Stimulated activated CD4-positive, alpha-beta T cell treated with anti-CD3 and anti-CD28 coated beads, Interleukin-12 subunit alpha, Interleukin-12 subunit beta, amount 100 ng/mL, for 24 hours (primary cell): ENCODE data around the gene UCKL1.
"Not testable (repeated sequence)": the region's sequence is repeated elsewhere in the genome, so short reads cannot be mapped to it uniquely, and the experiment has no call there.

ENCODE experiments used
- DNase-seq, 2 experiments: peaks; one replicate each; pipeline ENCODE4 v3.0.0-alpha.2; 2020; ENCODE audit warnings: low read depth in 2 of 2

Gene UCKL1

DNA sequence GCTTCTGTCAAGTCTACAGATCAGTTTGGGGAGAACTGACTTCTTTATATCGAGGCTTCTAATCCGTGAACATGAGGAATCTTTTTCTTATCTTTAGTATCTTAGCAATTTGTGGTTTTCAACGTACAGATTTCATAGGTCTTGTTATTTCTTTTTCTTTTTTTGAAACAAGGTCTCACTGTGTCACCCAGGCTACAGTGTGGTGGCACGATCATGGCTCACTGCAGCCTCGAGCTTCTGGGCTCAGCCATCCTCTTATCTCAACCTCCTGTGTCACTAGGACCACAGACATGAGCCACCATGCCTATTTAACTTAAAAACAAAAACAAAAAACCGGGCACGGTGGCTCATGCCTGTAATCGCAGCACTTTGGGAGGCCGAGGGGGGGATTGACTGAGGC lies 32.0 kb downstream of the UCKL1 start:
- DNase-seq: no peak

DNA sequence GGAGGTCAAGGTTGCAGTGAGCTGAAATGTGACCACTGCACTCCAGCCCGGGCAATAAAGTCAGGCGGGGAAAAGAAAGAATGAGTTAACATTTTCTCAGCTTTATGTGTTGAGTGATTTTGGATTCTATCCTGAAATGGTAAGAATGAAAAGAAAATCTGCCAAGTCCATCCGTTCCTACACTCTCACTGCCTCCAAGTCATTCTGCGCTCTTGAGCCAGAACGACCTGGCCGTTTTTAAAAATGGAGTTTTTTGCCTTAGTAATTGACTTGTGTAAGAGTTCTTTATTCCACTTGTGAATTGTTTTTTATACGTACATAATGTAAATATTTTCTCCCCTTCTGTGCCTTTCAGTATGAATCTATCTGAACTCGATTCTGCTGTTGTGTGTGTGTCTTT lies 32.6 kb downstream of the UCKL1 start:
- no peak for DNase-seq

DNA sequence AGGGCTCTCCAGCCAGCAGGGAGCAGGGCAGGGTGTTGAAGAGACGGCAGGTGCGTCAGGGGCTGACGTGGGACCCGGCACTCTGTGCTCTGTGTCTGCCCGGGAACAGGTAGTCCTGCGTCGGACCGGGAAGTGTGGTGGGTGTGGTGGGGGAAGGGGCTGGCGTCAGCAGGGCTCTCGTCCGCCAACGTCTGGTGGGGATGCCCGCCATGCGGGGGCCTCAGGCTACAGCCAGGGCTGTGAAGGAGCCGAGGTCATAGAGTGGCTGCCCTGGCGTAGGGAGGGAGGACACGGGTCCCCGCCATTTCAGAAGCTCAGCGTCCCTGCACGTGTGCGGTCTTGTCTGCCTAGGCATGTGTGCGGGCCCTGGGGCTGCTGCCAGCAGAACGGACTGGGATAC lies 36.0 kb downstream of the UCKL1 start:
- no peak for DNase-seq

DNA sequence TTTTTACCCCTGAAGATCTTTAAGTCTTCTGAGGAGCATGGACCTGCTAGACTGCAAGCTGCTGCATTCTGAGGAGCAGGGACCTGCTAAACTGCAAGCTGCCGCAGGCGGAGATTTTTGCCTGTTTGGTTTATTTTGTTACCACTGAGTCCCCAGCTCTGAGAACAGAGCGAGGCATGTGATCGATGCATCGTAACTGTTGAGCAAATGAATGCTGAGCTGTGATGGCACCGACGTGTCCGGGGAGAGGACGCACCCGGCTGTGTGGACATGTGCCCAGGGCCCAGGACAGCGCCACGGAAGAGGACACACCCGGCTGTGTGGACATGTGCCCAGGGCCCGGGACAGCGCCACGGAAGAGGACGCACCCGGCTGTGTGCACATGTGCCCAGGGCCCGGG lies 37.1 kb downstream of the UCKL1 start:
- no peak for DNase-seq

DNA sequence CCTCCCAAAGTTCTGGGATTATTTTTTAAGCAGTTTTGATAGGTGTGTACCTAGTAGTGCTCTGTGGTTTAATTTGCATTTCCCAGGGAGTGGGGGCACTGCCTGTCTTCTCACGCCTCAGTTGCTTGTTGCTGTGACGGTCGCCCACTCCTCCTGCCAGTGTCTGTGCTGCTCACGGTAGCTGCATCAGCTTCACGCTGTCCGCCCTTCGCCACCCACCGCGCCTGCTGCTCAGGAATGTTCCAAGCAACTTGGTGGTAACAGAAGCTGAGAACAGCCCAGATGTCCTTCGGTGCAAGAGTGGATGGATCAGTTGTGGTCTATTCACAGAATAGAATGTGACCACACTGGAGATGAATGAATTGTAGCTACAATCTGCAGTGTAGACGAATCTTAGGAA lies 38.4 kb downstream of the UCKL1 start:
- no peak for DNase-seq

DNA sequence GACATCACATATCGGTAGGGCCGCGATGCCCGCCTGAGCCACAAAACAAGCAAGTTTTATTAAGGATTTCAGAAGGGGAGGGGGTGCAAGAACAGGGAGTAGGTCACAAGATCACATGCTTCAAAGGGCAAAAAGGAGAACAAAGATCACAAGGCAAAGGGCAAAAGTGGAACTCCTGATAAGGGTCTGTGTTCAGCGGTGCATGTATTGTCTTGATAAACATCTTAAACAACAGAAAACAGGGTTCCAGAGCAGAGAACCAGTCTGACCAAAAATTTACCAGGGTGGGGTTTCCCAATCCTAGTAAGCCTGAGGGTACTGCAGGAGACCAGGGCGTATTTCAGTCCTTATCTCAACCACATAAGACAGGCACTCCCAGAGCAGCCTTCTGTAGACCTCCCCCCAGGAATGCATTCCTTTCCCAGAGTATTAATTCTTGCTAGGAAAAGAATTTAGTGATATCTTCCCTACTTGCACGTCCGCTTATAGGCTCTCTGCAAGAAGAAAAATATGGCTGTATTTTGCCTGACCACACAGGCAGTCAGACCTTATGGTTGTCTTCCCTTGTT lies 39.8 kb downstream of the UCKL1 start:
- not testable (repeated sequence) for DNase-seq

DNA sequence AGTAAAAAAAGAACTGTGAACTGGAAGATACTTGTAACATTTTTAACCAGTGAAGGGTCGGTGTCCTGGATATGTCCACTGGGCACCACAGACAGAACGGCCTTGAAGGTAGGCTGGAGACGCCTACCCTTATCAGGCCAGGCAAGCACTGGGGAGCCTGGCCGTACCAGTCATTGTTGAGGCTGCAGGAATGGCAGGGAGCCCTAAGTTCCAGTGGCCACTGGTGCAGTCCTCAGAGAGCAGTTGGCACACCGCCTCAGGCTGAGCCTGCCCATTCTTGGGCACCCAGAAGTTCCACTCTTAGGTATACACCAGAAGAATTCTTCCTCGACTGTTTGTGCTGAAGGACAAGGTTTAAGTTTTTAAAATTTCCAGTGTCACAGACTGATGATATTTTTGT lies 40.7 kb downstream of the UCKL1 start:
- DNase-seq: no peak

DNA sequence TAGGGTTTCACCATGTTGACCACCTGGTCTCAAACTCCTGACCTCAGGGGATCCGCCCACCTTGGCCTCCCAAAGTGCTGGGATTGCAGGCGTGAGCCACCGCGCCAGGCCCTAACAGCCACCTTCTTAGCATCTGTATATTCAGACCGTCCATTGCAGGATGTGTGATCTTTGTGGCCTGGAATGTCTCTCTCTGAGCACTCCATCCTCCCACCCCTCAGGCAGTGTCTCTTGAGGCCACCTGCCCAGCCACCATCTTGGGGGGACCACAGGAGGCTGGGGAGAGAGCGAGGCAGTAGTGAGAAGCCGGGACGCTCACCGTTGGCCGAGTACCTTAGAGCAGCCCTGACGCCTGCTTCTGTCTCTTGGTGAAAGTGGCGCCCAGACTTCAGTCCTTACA lies 42.4 kb downstream of the UCKL1 start:
- DNase-seq: no peak

DNA sequence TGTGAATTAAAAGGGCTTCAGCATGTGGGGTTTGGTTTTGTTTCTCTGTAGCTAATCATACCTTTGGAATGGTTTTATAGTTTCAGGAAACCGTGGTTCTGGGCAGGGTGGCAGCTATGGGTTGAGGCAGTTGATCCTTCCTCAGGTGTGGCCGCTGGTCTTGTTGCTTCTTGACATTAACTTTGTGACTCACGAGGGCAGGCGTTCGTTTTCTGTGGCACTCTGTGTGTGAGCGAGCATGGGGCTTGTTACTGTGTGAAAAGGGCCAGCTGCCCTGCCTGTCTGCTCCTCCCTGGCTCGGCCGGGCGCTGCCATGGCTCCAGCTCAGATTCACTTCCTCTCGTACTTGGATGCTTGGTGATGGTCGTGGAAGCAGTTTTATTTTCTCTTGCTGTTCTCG lies 45.0 kb downstream of the UCKL1 start:
- no peak for DNase-seq

DNA sequence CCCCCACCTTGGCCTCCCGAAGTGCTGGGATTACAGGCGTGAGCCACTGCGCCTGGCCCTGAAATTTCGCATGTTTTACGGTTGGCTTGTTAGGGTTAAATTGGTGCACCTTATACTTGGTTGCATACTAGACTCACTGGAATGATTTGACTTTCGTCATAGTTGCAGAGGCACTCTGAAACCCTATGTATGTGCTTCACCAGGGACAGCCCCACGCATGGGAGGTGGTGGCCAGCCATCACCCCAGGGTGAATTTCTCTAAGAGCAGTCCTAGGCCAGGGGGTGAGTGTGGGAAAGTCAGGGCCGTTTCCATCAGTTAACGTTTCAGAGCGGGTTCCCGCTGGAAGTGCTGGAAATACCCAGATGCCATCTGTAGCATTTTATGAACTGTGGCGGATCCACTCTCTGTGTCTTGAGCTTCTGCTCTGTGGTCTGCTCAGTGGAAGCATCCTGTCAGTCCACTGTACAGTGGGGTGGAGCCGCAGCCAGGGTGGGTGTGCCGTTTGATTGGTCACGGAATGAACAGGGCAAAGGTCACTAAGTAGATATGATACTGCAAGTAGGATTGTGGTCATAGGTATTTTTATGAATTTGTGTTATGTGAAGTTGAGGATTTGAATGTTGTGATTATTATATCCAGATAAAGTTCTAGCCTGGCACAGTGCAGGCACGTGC lies 48.1 kb downstream of the UCKL1 start:
- DNase-seq: no peak

DNA sequence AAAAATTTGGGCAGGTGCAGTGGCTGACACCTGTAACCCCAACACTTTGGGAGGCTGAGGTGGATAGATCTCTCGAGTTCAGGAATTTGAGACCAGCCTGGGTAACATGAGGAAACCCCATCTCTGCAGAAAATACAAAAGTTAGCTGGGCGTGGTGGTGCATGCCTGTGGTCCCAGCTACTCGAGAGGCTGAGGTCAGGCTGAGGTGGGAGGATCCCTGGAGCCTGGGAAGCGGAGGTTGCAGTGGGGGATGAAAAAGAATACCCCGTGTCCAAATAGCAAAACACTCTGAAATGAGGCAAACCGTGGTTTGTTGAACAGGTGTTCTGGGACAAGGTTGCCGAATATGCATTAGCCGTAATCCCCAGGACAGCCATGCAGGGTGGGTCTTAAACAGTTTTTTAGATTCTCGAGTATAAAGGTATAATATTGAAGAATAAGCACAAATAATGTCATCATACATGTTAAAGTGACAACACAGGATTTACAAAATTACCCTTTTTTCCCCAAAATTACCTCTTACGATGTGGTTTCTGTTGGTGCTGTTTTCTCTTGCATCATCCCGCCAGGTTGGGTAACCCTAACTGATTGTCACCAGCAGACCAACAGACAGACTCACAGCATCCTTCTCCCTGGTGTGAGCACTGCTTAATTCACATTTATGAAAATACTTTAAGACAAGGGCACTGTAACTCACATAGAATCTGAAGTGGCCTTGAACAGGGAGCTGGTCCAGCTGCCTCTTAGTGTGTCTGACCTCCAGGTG lies 52.2 kb downstream of the UCKL1 start:
- DNase-seq: no peak

DNA sequence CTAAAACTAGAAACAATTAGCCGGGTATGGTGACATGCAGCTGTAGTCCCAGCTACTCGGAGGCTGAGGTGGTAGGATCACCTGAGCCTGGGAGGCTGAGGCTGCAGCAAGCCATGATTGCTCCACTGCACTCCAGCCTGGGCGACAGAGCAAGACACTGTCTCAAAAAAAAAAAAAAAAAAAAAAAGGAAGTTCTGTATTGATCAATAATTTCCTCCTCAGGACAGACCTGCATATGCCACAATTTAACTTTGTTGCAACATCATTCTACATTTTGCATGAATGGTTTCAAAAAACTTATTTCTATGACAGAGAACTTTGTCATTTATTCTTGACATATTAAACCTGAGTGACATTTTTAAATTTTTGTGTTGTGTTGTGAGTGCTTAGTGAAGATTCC lies 55.8 kb downstream of the UCKL1 start:
- no peak for DNase-seq

DNA sequence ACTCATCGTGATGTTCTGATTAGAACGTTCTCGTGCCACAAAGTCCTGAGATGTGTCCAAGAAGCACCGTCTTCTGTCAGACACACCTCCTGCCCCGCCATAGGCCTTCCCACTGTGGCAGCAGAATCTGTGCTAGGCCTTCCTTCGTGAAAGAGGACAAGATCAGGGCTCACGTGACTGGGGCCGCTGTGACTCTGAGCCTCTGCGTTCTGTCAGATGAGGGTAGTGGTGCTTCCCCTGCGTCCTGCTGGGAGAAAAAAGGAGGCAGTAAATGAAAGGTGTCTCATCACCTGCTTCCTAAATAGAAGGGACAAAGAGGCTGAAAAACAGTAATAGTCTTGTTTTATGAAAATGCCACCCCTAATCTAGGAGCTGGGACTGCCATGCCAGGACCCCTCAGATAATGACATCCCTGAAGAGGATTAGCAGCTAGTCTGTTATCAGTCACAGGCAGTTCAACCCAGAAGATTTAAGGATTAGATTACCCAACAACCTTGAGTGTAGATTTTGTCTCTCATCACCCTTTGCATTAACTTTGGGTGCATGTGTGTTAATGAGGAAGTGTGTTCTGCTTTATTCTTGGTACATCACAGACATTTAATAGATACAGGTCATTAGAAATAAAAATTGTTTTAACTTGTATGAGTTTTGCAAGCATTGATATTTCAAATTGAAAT lies 57.2 kb downstream of the UCKL1 start:
- no peak for DNase-seq

DNA sequence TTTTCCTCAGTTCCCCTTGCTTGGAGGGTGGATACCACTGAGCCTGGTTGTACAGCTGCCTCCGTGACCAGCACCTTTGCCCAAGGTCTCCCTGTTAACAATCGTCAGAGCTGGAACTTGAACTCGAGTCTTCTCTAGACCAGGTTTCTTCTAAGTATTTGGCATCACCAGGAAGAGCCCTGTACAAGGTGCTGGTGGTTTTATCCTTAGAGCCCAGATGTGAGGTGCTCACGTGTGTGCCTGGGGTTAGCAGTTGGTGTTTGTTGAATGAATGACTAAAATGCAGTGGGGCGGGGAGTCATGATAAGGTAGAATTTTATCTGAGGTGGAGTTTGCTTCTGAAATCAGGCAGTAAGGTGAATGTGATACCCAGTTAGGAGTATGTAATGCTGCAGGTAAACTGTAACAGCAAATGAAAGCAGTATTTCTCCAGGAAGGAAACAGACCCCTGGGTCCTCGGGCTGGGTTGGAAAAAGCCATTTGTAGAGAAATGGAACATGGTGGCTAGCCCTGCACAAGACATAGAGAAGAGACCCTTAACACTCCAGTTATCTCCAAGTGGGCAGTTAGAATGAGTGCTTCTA lies 58.1 kb downstream of the UCKL1 start:
- DNase-seq: no peak

DNA sequence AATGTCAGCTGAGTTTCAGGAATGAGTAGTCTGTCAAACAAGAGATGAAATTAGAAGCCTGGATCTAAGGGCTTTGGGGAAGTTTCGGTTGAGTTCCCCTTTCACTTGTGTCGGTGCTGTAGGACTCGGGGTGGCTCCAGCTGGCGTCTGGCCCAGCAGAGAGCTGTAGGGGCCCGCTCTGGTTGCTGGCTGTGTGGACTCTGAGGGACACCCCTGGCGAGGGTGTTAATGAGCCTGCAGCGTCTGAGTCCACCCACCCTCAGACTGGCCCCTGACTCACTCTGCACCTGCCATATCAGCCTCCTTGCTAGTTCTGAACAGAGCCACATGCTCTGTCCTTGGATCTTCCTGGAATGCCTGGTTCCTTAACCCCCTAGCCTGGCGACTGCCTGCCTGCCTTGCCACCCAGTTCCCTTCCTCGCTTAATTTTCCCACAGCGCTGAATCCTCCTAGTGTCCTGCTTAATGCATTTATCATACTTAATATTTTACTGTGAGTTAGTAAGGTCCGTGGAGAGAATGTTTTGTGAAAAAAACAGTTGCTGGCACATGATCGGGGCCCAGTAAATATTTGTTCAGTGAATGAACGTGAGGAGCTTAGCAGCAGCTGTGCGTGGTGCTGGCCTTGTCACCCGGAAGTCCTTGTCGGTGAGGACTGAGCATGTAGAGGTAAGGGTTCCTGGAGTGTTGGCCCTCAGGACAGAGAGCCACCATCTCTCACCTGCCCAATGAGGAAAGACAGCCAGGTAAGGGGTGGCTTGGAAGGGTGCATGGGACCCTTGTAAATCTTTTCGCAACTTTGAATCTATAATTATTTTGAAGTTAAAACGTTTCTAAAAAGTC lies 59.7 kb downstream of the UCKL1 start:
- DNase-seq: no peak

DNA sequence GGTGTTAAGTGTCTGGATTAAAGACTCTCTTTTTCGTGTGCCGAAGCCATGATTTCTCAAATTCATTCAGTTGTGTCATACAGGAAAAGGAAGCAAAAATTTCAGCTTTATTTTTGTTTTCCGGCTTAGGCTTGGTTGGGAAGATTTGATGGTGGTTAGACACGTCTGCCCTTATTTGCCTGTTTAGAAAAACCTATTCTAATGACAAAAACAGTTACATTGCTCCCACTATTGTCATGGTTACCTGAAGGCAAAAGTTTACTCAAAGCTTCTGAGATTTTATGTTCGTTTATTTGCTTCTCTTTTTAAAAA lies 60.3 kb downstream of the UCKL1 start:
- no peak for DNase-seq

DNA sequence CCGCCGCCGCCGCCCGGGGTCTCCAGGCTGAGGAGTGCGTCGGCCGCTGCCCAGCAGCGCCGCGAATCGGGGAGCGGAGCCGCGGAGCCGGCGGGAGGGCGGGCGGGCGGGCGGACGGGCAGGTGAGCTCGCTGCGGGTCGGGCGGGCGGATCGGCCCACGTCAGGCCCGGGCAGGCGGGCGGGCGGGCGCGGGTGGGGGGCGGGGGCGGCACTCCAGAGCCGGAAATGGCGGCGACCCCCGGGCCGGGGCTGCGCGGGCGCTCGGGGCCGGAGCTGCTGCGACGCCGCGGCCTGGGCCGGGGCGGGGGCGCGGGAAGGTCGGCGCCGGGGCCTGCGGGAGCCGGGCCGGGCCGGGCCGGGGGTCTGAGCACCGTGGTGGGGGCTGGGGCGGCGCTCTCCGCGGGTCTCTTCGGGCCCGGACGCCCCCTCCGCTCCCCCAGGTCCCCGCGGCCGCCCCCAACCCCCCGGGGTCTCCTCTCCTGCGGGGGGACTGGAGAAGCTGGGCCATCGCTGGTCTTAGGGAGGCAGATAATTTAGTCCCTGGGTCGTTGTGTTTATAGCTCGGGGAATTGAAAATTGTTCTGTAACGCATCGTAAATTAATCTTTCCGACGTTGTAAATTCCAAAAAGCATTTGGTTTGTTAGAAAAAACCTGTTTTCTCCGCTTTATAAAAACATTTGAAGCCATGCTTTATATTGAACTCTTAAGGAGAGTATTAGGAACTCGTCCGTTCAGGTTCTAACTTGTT lies 60.8 kb downstream of the UCKL1 start:
- DNase-seq: no peak

DNA sequence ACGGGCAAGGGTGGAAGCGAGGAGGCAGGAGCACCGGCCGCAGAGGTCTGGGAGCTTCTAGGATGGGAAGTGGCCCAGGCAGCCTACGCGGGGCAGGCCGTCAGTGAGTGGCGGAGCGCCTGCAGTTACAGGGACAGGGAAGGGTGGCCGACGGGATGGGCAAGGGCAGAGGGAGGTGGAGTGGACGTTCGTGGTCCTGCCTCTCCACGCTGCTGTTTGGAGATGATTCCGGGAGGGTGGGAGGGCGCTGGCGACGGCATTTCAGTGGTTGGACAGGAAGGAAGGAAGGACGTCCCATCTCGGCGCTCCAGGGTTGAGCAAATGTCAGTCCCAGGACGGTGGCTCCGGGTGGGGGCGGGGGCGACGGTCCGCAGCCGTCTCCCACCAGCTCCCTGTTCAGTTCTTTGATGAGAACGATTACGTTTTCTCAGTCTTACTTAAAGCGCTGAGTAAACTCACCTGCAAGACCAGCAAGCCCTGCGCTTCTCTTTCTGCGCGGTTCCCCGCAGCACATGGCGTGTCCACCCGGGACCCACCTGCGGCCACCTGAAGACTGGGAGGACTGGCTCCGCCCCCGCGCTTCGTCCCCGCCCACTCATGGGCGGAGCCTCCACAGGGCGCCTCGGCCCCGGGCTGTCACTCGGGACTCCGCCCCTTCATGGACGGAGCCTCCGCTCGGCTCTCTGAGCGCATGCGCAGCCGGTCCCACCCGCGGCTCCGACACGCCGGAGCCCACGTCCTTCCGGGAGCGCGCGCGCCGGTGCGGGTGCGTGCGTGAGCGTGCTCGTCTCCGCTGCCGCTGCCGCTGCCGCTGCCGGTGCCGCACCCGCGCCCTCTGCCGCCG lies 61.6 kb downstream of the UCKL1 start, which contains the start of gene DNAJC5:
DNAJC5 (plus strand) TSS at position 769 of the 844 bp plus-strand sequence. CDS start 33,220 bp downstream, outside the sequence.
- peak; percentile 90 to 91 for DNase-seq

DNA sequence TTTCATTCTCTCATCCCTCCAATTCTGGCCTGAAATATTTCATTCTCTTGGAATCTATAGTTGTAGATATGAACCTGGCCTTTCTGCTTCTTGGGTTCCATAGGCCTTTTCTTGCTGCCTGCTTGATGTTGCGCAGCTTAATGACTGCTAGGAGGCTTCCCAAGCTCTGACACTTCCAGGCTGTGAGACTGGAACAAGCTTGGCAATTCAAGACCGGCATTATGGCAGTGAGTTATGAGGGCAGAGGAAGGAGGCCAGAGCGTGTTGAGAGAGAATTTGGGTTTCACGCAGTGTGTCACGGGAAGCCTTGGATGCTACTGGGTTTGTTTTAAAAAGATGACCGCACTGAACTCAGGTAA lies 62.2 kb downstream of the UCKL1 start:
- DNase-seq: no peak

DNA sequence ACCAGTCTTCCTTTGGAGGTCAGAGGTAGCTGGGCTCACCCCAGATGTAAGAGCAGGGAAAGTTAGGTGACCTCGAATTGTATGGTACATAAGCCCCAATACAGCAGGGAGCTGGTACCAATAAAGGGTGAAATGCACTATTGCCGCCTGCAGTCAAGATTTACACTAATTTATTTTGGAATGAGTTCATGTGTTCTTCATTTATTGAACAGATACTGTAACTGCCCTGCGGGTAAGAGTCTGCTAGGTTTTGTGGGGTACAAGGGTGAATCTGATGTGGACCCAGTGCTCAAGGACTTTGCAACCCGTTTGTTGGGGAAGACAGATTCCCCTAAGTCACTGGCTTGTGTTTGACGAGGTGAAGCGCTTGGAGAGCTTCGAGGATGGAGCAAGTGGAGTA lies 63.8 kb downstream of the UCKL1 start:
- DNase-seq: no peak
